GM19452 (cell line): ENCODE measurements around the gene TRPC4.
"Not testable (repeated sequence)": the region's sequence is repeated elsewhere in the genome, so short reads cannot be mapped to it uniquely, and the experiment has no call there.

ENCODE experiments used
- ATAC-seq: cut with Tn5 transposase; IDR thresholded peaks from one replicate; pipeline ENCODE4 v1.9.1; 2021; ENCODE audit not compliant: unreplicated experiment

The TRPC4 gene

GRCh38 chr13:37835392-37835791 is 34.2 kb downstream of the TRPC4 start:
- no peak for ATAC-seq

- ATAC-seq, result no peak
Observed at GRCh38 chr13:37833411-37833810, 36.2 kb downstream of the TRPC4 start.

GRCh38 chr13:37816276-37816675 is 53.3 kb downstream of the TRPC4 start:
- ATAC-seq, result no peak

- no peak for ATAC-seq
Observed at GRCh38 chr13:37811441-37811840, 58.1 kb downstream of the TRPC4 start.

GRCh38 chr13:37806666-37807065 is 62.9 kb downstream of the TRPC4 start:
- no peak for ATAC-seq

- ATAC-seq, result no peak
Observed at GRCh38 chr13:37797631-37798030, 71.9 kb downstream of the TRPC4 start.

GRCh38 chr13:37796795-37797194 is 72.8 kb downstream of the TRPC4 start:
- not testable (repeated sequence) for ATAC-seq

GRCh38 chr13:37795326-37795725 is 74.2 kb downstream of the TRPC4 start:
- no peak for ATAC-seq

GRCh38 chr13:37791699-37792098 is 77.9 kb downstream of the TRPC4 start:
- no peak for ATAC-seq

- ATAC-seq, result no peak
Observed at GRCh38 chr13:37788346-37788745, 81.2 kb downstream of the TRPC4 start.

- no peak for ATAC-seq
Observed at GRCh38 chr13:37777676-37778075, 91.9 kb downstream of the TRPC4 start.

GRCh38 chr13:37775871-37776270 is 93.7 kb downstream of the TRPC4 start:
- no peak for ATAC-seq

GRCh38 chr13:37772644-37773043 is 96.9 kb downstream of the TRPC4 start:
- ATAC-seq, result no peak

GRCh38 chr13:37769545-37769944 is 100.0 kb downstream of the TRPC4 start:
- no peak for ATAC-seq

GRCh38 chr13:37769078-37769477 is 100.5 kb downstream of the TRPC4 start:
- no peak for ATAC-seq

- ATAC-seq, result no peak
Observed at GRCh38 chr13:37766502-37766901, 103.1 kb downstream of the TRPC4 start.

GRCh38 chr13:37755349-37755748 is 114.2 kb downstream of the TRPC4 start:
- ATAC-seq, result no peak

- no peak for ATAC-seq
Observed at GRCh38 chr13:37753776-37754175, 115.8 kb downstream of the TRPC4 start.

GRCh38 chr13:37752146-37752545 is 117.4 kb downstream of the TRPC4 start:
- ATAC-seq, result no peak

GRCh38 chr13:37751025-37751424 is 118.5 kb downstream of the TRPC4 start:
- ATAC-seq, result no peak

GRCh38 chr13:37748913-37749312 is 120.7 kb downstream of the TRPC4 start:
- ATAC-seq, result no peak

- no peak for ATAC-seq
Observed at GRCh38 chr13:37747071-37747612, 122.4 kb downstream of the TRPC4 start.

GRCh38 chr13:37741536-37741935 is 128.0 kb downstream of the TRPC4 start:
- no peak for ATAC-seq

GRCh38 chr13:37736045-37736444 is 133.5 kb downstream of the TRPC4 start:
- no peak for ATAC-seq
